HG02840 (cell line): ENCODE data around the gene MTFR1L.
"Not testable (repeated sequence)": the region's sequence is repeated elsewhere in the genome, so short reads cannot be mapped to it uniquely, and the experiment has no call there.

ENCODE experiments used
- ATAC-seq: cut with Tn5 transposase; IDR thresholded peaks from one replicate; pipeline ENCODE4 v1.9.1; 2021; ENCODE audit warnings: mild to moderate bottlenecking, moderate library complexity, moderate number of reproducible peaks; ENCODE audit not compliant: unreplicated experiment, low FRiP score

MTFR1L gene

GRCh38 chr1:25821112-25821476 is 1.3 kb downstream of the MTFR1L start:
- ATAC-seq: no peak

- no peak for ATAC-seq
These were observed 1.9 kb downstream of the MTFR1L start for GRCh38 chr1:25821630-25822091.

- no peak for ATAC-seq
These were observed 5.9 kb downstream of the MTFR1L start for GRCh38 chr1:25825605-25826004.

GRCh38 chr1:25826571-25826970 is 6.8 kb downstream of the MTFR1L start:
- ATAC-seq: no peak

GRCh38 chr1:25828491-25828890 is 8.7 kb downstream of the MTFR1L start:
- no peak for ATAC-seq

- no peak for ATAC-seq
These were observed 9.3 kb downstream of the MTFR1L start for GRCh38 chr1:25829046-25829445.

- ATAC-seq: no peak
These were observed 11.9 kb downstream of the MTFR1L start for GRCh38 chr1:25831569-25832196.

- no peak for ATAC-seq
These were observed 12.7 kb downstream of the MTFR1L start for GRCh38 chr1:25832336-25833037.

GRCh38 chr1:25833158-25833557 is 13.4 kb downstream of the MTFR1L start:
- no peak for ATAC-seq

GRCh38 chr1:25834894-25835293 is 15.1 kb downstream of the MTFR1L start:
- ATAC-seq: no peak

GRCh38 chr1:25836695-25837094 is 16.9 kb downstream of the MTFR1L start:
- no peak for ATAC-seq

GRCh38 chr1:25837262-25837875 is 17.6 kb downstream of the MTFR1L start:
- no peak for ATAC-seq

- not testable (repeated sequence) for ATAC-seq
These were observed 20.1 kb downstream of the MTFR1L start for GRCh38 chr1:25839808-25840207.

- ATAC-seq: no peak
These were observed 23.7 kb downstream of the MTFR1L start for GRCh38 chr1:25843483-25843882.

- ATAC-seq: no peak
These were observed 25.0 kb downstream of the MTFR1L start for GRCh38 chr1:25844536-25845337.

GRCh38 chr1:25845664-25846063 is 25.9 kb downstream of the MTFR1L start:
- ATAC-seq: no peak

- no peak for ATAC-seq
These were observed 28.2 kb downstream of the MTFR1L start for GRCh38 chr1:25847929-25848328.

- no peak for ATAC-seq
These were observed 28.8 kb downstream of the MTFR1L start for GRCh38 chr1:25848531-25848930.

GRCh38 chr1:25854554-25854953 is 34.8 kb downstream of the MTFR1L start:
- no peak for ATAC-seq

- no peak for ATAC-seq
These were observed 37.1 kb downstream of the MTFR1L start for GRCh38 chr1:25856856-25857255.

GRCh38 chr1:25858494-25858893 is 38.7 kb downstream of the MTFR1L start:
- no peak for ATAC-seq
